Measurements from ENCODE around the gene LOXL3.

The LOXL3 gene

DNA sequence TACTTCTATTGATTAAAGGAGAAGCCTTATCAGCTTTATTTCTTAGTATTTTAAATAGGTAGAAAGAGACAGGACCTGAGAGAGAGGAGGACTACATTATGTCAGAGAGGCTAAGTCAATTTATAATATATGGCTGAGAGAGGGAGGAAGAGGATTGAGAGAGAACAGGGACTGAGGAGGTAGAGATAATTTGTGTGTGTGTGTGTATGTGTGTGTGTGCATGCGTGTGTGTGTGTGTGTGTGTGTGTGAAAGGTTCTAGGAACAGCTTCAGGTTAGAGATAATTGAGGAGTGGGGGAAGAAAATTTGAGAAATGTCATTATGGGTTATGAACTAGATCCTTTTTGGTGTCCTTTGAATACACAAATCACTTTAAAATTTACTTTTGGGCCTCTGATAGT lies 15.9 kb upstream of the LOXL3 start:
- H3K4me3 ChIP-seq (replicated peaks; ENCODE audit: low read depth, low read length), result no peak overlapping the region
- no peaks in the 10 kb centered on the region for H3K36me3 ChIP-seq (ENCODE audit: control insufficient read depth, insufficient read depth, low read length)
- no peak for DNase-seq (ENCODE audit: extremely low read depth, insufficient read length)
- H3K27me3 ChIP-seq (replicated peaks; ENCODE audit: control insufficient read depth, insufficient read depth, low read length), result no peaks in the 10 kb centered on the region
- TF ChIP-seq, protein P1, sequence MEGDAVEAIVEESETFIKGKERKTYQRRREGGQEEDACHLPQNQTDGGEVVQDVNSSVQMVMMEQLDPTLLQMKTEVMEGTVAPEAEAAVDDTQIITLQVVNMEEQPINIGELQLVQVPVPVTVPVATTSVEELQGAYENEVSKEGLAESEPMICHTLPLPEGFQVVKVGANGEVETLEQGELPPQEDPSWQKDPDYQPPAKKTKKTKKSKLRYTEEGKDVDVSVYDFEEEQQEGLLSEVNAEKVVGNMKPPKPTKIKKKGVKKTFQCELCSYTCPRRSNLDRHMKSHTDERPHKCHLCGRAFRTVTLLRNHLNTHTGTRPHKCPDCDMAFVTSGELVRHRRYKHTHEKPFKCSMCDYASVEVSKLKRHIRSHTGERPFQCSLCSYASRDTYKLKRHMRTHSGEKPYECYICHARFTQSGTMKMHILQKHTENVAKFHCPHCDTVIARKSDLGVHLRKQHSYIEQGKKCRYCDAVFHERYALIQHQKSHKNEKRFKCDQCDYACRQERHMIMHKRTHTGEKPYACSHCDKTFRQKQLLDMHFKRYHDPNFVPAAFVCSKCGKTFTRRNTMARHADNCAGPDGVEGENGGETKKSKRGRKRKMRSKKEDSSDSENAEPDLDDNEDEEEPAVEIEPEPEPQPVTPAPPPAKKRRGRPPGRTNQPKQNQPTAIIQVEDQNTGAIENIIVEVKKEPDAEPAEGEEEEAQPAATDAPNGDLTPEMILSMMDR (IDR thresholded peaks at IDR 0.05; ENCODE audit: insufficient read depth, low read length, poor library complexity, severe bottlenecking), result no peak

DNA sequence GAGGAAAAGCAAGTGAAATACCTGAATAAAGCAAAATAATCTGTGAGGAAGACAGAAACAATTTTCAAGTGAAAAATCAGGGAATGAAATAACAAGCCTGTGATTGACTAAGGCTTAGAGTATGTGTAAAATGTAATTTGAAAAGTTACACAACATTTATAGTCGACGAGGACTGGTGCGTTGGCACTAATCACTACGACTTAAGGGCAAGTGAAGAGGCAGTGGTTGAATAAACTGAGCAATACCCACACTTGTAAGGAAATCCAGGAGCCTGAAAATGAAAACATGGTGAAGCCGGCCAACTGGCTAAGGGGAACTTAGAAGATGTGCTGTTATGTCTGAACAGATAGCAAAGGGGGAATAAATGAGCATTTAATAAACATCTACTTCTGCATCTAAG lies 14.1 kb upstream of the LOXL3 start:
- Histone ChIP-seq H3K36me3 (ENCODE audit: control insufficient read depth, insufficient read depth, low read length) (no peaks in the 10 kb centered on the region), H3K4me3 (replicated peaks; ENCODE audit: low read depth, low read length) (no peak overlapping the region), H3K27me3 (replicated peaks; ENCODE audit: control insufficient read depth, insufficient read depth, low read length) (no peaks in the 10 kb centered on the region)
- DNase-seq (ENCODE audit: extremely low read depth, insufficient read length), result no peak
- TF ChIP-seq, protein P1 (IDR thresholded peaks at IDR 0.05; ENCODE audit: insufficient read depth, low read length, poor library complexity, severe bottlenecking), result no peak

DNA sequence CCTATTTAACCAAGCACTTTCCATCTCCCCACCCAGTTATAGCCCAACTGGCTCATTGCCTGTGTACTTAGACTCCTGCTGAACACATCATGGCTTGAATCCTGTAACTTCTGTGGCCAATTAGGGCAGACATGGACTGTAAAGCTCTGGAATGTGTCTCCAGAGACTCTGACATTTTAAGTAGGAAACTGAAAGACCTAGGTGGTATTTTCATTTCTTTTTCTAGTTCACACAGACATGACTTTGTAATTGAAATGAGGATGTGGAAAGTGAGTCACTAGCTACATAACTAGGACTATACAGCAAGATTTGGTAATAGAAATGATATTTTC lies 13.0 kb upstream of the LOXL3 start:
- DNase-seq (ENCODE audit: extremely low read depth, insufficient read length), result no peak
- H3K4me3 ChIP-seq (replicated peaks; ENCODE audit: low read depth, low read length), result no peak overlapping the region
- TF ChIP-seq, protein P1 (IDR thresholded peaks at IDR 0.05; ENCODE audit: insufficient read depth, low read length, poor library complexity, severe bottlenecking), result no peak

DNA sequence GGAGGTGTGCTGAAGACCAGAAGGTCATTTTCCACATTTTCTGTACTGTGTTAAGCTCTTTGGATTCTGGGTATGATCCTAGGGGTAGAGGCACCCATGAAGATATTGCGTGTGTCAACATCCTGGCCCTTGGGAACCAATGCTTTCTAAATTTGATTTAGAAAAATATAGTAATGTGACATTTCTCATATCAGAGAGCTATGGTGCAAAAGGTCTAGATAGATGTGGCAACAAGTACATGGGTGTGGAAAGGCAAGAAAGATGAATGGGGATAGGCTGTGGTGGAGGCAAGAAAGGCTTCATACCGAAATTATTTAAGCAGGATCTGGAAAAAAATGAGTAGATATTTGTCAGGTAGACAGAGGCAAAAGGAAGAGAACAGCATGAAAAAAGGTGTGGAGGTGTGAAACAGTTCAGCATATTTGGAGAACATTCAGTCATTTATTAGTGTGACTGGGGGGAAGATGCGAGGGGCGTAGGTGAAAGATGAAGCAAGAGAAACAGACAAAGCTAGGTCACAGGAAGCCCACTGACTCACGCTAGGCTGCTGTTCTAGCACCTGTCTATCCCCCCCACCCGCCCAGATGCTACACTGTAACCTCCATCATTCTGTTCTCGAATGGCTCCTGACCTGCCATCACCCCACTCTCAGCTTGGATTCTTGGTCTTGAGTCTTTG lies 12.5 kb upstream of the LOXL3 start:
- Histone ChIP-seq H3K36me3 (ENCODE audit: control insufficient read depth, insufficient read depth, low read length) (no peaks in the 10 kb centered on the region), H3K4me3 (replicated peaks; ENCODE audit: low read depth, low read length) (no peak overlapping the region), H3K27me3 (replicated peaks; ENCODE audit: control insufficient read depth, insufficient read depth, low read length) (no peaks in the 10 kb centered on the region)
- TF ChIP-seq, protein P1 (IDR thresholded peaks at IDR 0.05; ENCODE audit: insufficient read depth, low read length, poor library complexity, severe bottlenecking), result no peak
- DNase-seq (ENCODE audit: extremely low read depth, insufficient read length), result no peak

More for the DNA sequence above, 13.0 kb upstream of the LOXL3 start:
- Histone ChIP-seq H3K36me3 (ENCODE audit: control insufficient read depth, insufficient read depth, low read length) (no peaks in the 10 kb centered on the region), H3K27me3 (replicated peaks; ENCODE audit: control insufficient read depth, insufficient read depth, low read length) (no peaks in the 10 kb centered on the region)

DNA sequence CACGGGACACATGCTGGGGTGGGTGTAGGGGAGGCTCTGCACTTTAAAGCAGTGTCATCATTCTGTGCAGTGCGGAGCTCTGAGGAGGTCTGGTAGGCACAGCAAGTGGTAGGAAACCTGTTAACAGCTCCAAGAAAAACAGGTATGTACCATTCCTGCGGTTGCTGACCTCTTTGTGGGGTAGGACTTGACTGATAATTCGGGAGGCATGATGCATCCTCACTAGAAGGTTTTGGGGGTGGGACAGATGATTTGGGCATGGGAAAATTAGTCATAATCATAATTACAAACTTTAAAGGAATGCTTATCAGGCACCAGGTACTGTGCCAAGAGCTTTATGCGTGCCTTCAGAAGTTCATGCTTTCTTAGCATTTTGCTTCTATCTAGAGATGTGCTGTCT lies 10.5 kb upstream of the LOXL3 start:
- Histone ChIP-seq H3K27me3 (replicated peaks; ENCODE audit: control insufficient read depth, insufficient read depth, low read length) (no peaks in the 10 kb centered on the region), H3K4me3 (replicated peaks; ENCODE audit: low read depth, low read length) (no peak overlapping the region), H3K36me3 (ENCODE audit: control insufficient read depth, insufficient read depth, low read length) (no peaks in the 10 kb centered on the region)
- TF ChIP-seq, protein P1 (IDR thresholded peaks at IDR 0.05; ENCODE audit: insufficient read depth, low read length, poor library complexity, severe bottlenecking), result no peak
- DNase-seq (ENCODE audit: extremely low read depth, insufficient read length), result no peak
